ENCODE data around the gene SLC6A15.

The SLC6A15 gene

DNA sequence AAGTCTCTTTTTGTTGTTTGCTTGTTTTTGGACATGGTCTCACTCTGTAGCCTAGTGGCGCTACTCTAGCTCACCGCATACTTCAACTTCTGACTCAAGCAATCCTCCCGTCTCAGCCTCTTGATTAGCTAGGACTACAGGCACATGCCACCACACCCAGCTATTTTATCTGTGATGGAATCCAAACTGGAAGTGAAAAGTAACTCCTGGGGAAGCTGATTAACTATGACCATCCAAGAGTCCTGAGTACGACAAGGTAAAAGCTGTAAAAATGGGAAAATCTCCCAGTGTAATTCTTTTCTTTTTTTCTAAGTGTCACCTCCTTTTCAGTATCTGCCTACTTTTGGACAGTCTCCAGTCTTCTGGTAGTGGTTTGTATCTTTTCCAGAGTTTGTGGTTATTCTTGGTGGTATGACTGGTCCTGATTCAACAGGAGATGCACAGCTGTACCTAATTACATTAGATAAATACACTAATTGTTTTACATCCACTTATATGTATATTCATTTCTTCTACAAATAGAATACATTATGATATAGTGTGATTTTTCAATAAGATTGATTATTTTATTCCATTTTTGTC, 97.8 kb downstream of the SLC6A15 start:
- TF ChIP-seq, protein P1, sequence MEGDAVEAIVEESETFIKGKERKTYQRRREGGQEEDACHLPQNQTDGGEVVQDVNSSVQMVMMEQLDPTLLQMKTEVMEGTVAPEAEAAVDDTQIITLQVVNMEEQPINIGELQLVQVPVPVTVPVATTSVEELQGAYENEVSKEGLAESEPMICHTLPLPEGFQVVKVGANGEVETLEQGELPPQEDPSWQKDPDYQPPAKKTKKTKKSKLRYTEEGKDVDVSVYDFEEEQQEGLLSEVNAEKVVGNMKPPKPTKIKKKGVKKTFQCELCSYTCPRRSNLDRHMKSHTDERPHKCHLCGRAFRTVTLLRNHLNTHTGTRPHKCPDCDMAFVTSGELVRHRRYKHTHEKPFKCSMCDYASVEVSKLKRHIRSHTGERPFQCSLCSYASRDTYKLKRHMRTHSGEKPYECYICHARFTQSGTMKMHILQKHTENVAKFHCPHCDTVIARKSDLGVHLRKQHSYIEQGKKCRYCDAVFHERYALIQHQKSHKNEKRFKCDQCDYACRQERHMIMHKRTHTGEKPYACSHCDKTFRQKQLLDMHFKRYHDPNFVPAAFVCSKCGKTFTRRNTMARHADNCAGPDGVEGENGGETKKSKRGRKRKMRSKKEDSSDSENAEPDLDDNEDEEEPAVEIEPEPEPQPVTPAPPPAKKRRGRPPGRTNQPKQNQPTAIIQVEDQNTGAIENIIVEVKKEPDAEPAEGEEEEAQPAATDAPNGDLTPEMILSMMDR (IDR thresholded peaks at IDR 0.05; ENCODE audit: low read depth, low read length) = no peak
- TF ChIP-seq MYC (IDR thresholded peaks at IDR 0.05; ENCODE audit: low read depth, low read length) (no peak), POLR2A (IDR thresholded peaks at IDR 0.05; ENCODE audit: extremely low read depth, insufficient read length) (no peak)
- TF ChIP-seq, protein P2, sequence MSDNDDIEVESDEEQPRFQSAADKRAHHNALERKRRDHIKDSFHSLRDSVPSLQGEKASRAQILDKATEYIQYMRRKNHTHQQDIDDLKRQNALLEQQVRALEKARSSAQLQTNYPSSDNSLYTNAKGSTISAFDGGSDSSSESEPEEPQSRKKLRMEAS (IDR thresholded peaks at IDR 0.05; ENCODE audit: low read depth, low read length) = no peak
- H3K4me3 ChIP-seq (ENCODE audit: low read depth, low read length) = no peak overlapping the region
- no peak for DNase-seq (ENCODE audit: low read depth)

DNA sequence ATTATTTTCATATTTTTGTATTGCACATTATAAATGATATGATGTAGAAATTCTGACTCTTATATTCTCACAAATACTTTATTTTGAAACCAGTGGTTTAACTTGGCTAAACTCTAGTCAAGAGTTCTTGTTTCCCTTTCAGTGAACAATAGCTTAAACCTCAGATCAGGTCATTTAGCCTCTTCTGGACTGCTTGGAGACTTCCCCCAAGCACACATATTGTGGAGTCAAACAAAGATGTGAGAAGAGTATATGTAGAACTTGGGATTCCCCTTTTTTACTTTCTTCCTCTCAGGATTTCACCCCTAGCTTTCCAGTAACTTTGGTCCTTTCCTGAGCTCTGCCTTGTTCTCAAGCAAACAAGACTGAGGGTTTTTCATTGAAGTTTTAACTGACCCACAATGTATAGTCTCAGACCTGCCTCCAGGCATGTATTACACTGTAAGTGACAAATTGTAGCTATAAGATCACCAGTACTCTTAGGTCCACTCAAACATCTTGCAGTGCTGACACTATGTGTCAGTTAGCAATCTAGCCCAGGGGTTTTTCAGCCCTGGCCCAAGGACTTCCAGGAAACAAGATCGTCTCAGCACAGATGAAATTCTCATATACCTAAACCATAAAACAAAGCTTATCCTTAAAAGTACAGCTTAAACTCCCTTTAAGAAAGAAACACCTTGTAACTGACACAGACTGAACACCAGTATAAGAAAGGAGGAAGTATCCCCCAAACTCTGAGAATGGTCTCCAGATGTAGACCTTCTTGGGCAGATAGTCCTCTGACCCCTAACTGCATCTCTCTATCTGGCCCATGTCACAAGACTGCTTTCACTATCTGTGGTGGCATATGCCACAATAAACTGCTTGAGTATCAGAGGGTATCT, 98.6 kb downstream of the SLC6A15 start:
- no peak for DNase-seq (ENCODE audit: low read depth)
- TF ChIP-seq, protein P2 (IDR thresholded peaks at IDR 0.05; ENCODE audit: low read depth, low read length) = no peak
- TF ChIP-seq MYC (IDR thresholded peaks at IDR 0.05; ENCODE audit: low read depth, low read length) (no peak), POLR2A (IDR thresholded peaks at IDR 0.05; ENCODE audit: extremely low read depth, insufficient read length) (no peak)
- TF ChIP-seq, protein P1 (IDR thresholded peaks at IDR 0.05; ENCODE audit: low read depth, low read length) = no peak
- no peak overlapping the region for H3K4me3 ChIP-seq (ENCODE audit: low read depth, low read length)

DNA sequence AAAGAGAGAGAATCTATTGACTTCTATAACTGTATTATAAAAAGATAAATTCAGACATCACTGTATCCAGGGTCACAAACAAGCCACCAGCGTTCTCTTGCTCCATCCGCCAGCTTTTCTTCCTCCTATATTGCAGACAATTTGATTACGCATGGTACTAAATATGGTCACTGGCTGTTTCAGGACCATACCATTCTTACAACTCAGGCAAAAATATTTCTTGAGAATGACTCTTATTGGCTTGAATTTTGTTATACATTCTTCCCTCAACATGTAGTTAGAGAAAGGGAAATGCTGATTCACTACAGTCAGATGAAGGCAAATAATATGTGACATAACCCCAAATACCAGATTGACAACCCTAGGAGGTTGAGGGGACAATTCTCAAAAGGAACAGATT, 101.3 kb downstream of the SLC6A15 start:
- H3K4me3 ChIP-seq (ENCODE audit: low read depth, low read length) = no peak overlapping the region
- TF ChIP-seq, protein P2 (IDR thresholded peaks at IDR 0.05; ENCODE audit: low read depth, low read length) = no peak
- TF ChIP-seq MYC (IDR thresholded peaks at IDR 0.05; ENCODE audit: low read depth, low read length) (no peak), POLR2A (IDR thresholded peaks at IDR 0.05; ENCODE audit: extremely low read depth, insufficient read length) (no peak)
- TF ChIP-seq, protein P1 (IDR thresholded peaks at IDR 0.05; ENCODE audit: low read depth, low read length) = no peak
- DNase-seq (ENCODE audit: low read depth) = no peak

DNA sequence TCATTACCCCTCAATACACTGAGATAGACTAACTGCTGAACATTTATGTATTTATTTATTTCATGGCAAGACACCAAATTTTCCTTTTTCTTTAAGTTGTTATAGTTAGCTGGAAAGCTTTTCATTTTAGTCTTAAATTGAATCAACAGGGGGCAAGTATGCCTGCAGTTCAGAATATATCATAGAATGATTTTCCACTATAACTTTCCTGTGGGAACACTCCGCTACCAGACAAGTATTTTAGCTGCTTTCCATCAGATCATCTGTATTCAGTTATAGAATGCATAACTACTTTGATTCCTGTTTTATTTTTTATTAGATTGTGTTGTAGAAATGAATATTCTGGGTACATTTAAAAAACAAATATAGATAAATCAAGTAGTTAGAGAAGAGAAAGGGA, 102.0 kb downstream of the SLC6A15 start:
- TF ChIP-seq, protein P2 (IDR thresholded peaks at IDR 0.05; ENCODE audit: low read depth, low read length) = no peak
- TF ChIP-seq, protein P1 (IDR thresholded peaks at IDR 0.05; ENCODE audit: low read depth, low read length) = no peak
- no peak for TF ChIP-seq MYC (IDR thresholded peaks at IDR 0.05; ENCODE audit: low read depth, low read length)
- no peak overlapping the region for H3K4me3 ChIP-seq (ENCODE audit: low read depth, low read length)
- no peak for DNase-seq (ENCODE audit: low read depth)
